Nephron (organoid): ENCODE results near the gene SLC39A1.
"Not testable (repeated sequence)": the region's sequence is repeated elsewhere in the genome, so short reads cannot be mapped to it uniquely, and the experiment has no call there.

Source experiments
- H3K27ac Mint-ChIP-seq, 3 experiments: 2 replicates each; pipeline ENCODE4 v1.8.0; 2020; ENCODE audit warnings: mixed read lengths in 3 of 3, mild to moderate bottlenecking in 2 of 3, moderate library complexity in 1 of 3
- H3K27me3 Mint-ChIP-seq: 2 replicates; pipeline ENCODE4 v1.8.0; 2021; ENCODE audit warnings: low read depth, mild to moderate bottlenecking, moderate library complexity, mixed read lengths
- H3K36me3 Mint-ChIP-seq: 2 replicates; pipeline ENCODE4 v1.8.0; 2020; ENCODE audit warnings: low read depth, mixed read lengths
- H3K4me1 Mint-ChIP-seq: 2 replicates; pipeline ENCODE4 v1.8.0; 2020; ENCODE audit warnings: mixed read lengths
- H3K4me3 Mint-ChIP-seq, 3 experiments: 2 replicates each; pipeline ENCODE4 v1.8.0; 2020; ENCODE audit warnings: mild to moderate bottlenecking in 3 of 3, mixed read lengths in 3 of 3, moderate library complexity in 2 of 3
- H3K9me3 Mint-ChIP-seq: 2 replicates; pipeline ENCODE4 v1.8.0; 2020; ENCODE audit warnings: mixed read lengths
- TF ChIP-seq, protein P1 (sequence below), 3 experiments: fragments of 200-600 bp; sonication (generic); IDR thresholded peaks; one replicate each; pipeline ENCODE4 v1.5.0; 2021; ENCODE audit warnings: antibody characterized with exemption in 3 of 3; ENCODE audit not compliant: unreplicated experiment in 3 of 3

Gene SLC39A1

GRCh38 chr1:153921803-153922075, 41.6 kb downstream of the SLC39A1 start:
- H3K4me1 Mint-ChIP-seq: peaks cover 43% of the 10 kb centered on the region
- H3K9me3 Mint-ChIP-seq: no peaks in the 10 kb centered on the region
- H3K27ac Mint-ChIP-seq: peak overlapping the region; percentile 72 to 99 (median 98)
- peak overlapping the region; percentile 86 to 100 (median 87) for H3K4me3 Mint-ChIP-seq
- TF ChIP-seq, protein P1, sequence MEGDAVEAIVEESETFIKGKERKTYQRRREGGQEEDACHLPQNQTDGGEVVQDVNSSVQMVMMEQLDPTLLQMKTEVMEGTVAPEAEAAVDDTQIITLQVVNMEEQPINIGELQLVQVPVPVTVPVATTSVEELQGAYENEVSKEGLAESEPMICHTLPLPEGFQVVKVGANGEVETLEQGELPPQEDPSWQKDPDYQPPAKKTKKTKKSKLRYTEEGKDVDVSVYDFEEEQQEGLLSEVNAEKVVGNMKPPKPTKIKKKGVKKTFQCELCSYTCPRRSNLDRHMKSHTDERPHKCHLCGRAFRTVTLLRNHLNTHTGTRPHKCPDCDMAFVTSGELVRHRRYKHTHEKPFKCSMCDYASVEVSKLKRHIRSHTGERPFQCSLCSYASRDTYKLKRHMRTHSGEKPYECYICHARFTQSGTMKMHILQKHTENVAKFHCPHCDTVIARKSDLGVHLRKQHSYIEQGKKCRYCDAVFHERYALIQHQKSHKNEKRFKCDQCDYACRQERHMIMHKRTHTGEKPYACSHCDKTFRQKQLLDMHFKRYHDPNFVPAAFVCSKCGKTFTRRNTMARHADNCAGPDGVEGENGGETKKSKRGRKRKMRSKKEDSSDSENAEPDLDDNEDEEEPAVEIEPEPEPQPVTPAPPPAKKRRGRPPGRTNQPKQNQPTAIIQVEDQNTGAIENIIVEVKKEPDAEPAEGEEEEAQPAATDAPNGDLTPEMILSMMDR (IDR thresholded peaks at IDR 0.05; ENCODE audit: unreplicated experiment in 3 of 3): no peak
- no peaks in the 10 kb centered on the region for H3K27me3 Mint-ChIP-seq
- H3K36me3 Mint-ChIP-seq: no peaks in the 10 kb centered on the region

DNA sequence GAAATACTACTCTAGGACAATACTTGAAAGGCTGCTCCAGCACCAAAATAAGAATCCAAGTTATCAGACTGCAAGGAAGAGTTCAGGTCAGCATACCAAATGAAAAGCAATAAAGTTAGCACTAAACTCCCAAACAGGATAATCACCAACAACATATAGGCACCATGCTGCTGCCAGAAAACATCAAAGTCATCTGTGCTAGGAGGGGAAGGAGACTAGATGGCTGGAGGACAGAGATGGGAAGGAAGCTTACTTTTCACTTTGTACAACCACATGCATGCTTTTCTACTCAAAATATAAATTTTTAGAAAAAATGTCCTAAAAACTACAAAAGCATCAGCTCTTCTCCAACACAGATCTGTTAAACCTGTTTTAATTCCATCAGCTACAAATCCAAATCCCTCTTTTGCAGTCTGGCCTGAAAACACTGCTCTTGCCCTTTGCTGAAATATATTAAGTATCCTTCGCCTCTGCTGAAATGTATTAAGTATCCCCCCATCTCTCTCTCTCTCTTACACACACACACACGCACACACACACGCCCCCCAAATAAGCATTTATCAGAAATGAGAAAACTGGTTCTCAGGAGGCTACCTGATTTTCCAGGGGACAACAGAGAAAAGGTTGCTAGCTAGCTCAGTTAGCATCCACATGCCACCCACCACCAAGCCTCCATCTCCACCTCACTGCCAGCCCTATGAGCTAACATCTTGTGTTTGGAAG, 42.1 kb downstream of the SLC39A1 start:
- Mint-ChIP-seq H3K9me3 (no peaks in the 10 kb centered on the region), H3K36me3 (no peaks in the 10 kb centered on the region), H3K27ac (peak overlapping the region; percentile 72 to 99 (median 98)), H3K4me3 (peak overlapping the region; percentile 86 to 100 (median 87)), H3K4me1 (peaks cover 46% of the 10 kb centered on the region), H3K27me3 (no peaks in the 10 kb centered on the region)
- TF ChIP-seq, protein P1 (IDR thresholded peaks at IDR 0.05; ENCODE audit: unreplicated experiment in 3 of 3): no peak

DNA sequence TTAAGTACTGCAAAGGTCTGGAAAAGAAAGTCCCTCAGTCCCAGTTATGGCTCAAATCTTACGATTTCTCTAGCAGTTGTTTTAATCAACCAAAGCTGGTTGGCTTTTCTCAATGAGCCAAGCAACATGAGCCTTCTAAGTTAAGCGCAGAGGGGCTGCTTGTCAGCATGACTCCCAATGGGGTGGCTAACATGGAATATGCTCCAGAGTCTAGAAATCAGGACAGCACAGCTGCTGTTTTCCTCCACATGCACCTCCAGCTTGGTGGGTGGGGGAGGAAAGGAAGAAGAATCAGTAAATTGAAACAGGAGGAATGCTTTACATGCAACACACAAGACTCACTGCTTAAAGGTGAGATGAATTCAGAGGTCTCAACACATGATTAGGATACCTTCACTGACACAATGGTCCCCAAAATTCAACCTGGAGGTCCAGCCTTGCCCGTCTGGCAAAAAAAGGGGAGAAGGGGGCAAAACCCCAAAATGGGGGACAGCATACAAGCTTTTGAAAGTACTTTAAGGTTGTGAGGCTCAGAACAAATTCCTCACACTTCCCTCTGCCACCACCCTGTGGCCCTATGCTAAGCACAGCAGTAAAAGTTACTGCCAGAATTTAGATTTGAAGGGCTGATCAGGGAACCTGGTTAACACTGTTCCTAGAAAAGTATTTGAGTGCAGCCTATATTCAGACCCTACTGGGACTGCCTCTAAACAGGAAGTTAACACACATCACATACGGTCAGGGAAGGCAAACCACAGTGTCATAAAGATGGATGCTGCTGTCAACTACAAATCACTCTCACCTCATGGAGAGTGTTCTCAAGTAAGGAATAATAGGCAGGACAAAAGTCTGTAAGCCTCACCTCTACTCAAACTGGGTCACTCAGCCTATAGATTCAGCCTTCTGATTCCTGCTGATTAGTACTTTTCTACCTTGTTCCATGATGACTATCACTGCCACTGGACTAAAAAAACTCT, 43.2 kb downstream of the SLC39A1 start:
- peaks cover 4% of the 10 kb centered on the region for H3K36me3 Mint-ChIP-seq
- TF ChIP-seq, protein P1 (IDR thresholded peaks at IDR 0.05; ENCODE audit: unreplicated experiment in 3 of 3): no peak

DNA sequence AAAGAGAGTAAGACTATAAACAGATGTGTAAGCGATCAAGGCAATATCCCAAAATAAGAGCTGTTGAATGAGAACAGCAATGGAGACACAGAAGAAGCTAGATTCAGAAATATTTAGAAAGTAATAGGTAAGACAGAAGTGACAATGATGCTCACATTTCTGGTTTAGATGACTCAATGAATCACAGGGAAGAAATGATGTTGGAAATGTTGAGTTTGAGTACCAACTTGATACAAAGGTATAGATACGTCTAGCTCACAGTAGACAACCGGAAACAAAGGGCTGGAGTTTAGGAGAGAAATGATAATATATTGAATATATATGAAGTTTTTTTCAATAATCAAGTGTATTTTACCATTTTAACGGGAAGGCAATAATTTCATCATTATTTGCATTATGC, 47.0 kb downstream of the SLC39A1 start:
- TF ChIP-seq, protein P1 (IDR thresholded peaks at IDR 0.05; ENCODE audit: unreplicated experiment in 3 of 3): no peak
- no peak overlapping the region for H3K4me3 Mint-ChIP-seq
- H3K27me3 Mint-ChIP-seq: no peaks in the 10 kb centered on the region

More for the DNA sequence above, 43.2 kb downstream of the SLC39A1 start:
- H3K4me1 Mint-ChIP-seq: peaks cover 48% of the 10 kb centered on the region
- peak overlapping the region; percentile 88 to 99 (median 98) for H3K27ac Mint-ChIP-seq
- H3K27me3 Mint-ChIP-seq: no peaks in the 10 kb centered on the region
- peak overlapping the region; percentile 86 to 100 (median 87) for H3K4me3 Mint-ChIP-seq
- H3K9me3 Mint-ChIP-seq: no peaks in the 10 kb centered on the region

GRCh38 chr1:153912349-153912748, 51.0 kb downstream of the SLC39A1 start:
- Mint-ChIP-seq H3K36me3 (peaks cover 27% of the 10 kb centered on the region), H3K4me1 (peaks cover 5% of the 10 kb centered on the region)
- TF ChIP-seq, protein P1 (IDR thresholded peaks at IDR 0.05; ENCODE audit: unreplicated experiment in 3 of 3): no peak

More for the DNA sequence above, 47.0 kb downstream of the SLC39A1 start:
- H3K4me1 Mint-ChIP-seq: peaks cover 39% of the 10 kb centered on the region
- H3K36me3 Mint-ChIP-seq: peaks cover 11% of the 10 kb centered on the region
- H3K9me3 Mint-ChIP-seq: no peaks in the 10 kb centered on the region
- H3K27ac Mint-ChIP-seq: no peak overlapping the region

DNA sequence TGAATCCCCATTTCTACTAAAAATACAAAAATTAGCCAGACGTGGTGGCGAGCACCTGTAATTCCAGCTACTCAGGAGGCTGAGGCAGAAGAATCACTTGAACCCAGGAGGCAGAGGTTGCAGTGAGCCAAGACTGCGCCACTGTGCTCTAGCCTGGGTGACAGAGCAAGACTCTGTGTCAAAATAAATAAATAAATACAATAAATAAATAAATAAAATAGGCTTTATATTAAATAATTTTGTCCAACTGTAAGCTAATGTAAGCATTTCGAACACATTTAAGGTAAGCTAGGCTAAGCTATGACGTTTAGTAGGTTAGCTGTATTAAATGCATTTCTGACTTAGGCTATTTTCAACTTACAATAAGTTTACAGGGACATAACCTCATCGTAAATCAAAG, 52.8 kb downstream of the SLC39A1 start:
- not testable (repeated sequence) for H3K27me3 Mint-ChIP-seq, H3K9me3 Mint-ChIP-seq, H3K4me1 Mint-ChIP-seq, H3K4me3 Mint-ChIP-seq, H3K27ac Mint-ChIP-seq
- peaks cover 37% of the 10 kb centered on the region for H3K36me3 Mint-ChIP-seq

More at GRCh38 chr1:153912349-153912748, 51.0 kb downstream of the SLC39A1 start:
- no peak overlapping the region for H3K27ac Mint-ChIP-seq
- H3K27me3 Mint-ChIP-seq: no peaks in the 10 kb centered on the region
- H3K4me3 Mint-ChIP-seq: no peak overlapping the region
- no peaks in the 10 kb centered on the region for H3K9me3 Mint-ChIP-seq
